CD14-positive monocyte (primary cell): ENCODE measurements around the gene LDLRAP1. TPM values are rescaled to one million over a fixed set of nuclear protein-coding genes. Genes with fewer than 3 reads are reported as not detected.
"Not testable (repeated sequence)": the region's sequence is repeated elsewhere in the genome, so short reads cannot be mapped to it uniquely, and the experiment has no call there.

Source experiments
- DNase-seq, 3 donors: peaks; one replicate each; pipeline ENCODE4 v3.0.0-alpha.2; 2011 to 2022
- H2AFZ ChIP-seq: 2 replicates; pipeline ENCODE4 v1.6.0; 2012; ENCODE audit warnings: mild to moderate bottlenecking, low read depth, low read length, inconsistent platforms; ENCODE audit not compliant: insufficient read depth, poor library complexity, severe bottlenecking
- H3K27ac ChIP-seq, 2 donors: 1 replicate in 1 of 2; 2 replicates in 1 of 2; pipeline ENCODE4 v1.5.1; 2012 to 2013; ENCODE audit warnings: low read length in 2 of 2, control low read depth in 1 of 2, inconsistent platforms in 1 of 2, low read depth in 1 of 2, mild to moderate bottlenecking in 1 of 2
- H3K27me3 ChIP-seq, 2 donors: one replicate each; pipeline versions ENCODE4 v1.6.0 to v1.6.1; 2011 to 2013; ENCODE audit warnings: low read length in 2 of 2; ENCODE audit not compliant: control insufficient read depth in 2 of 2, insufficient read depth in 2 of 2
- H3K36me3 ChIP-seq, 2 donors: replicated peaks in 1 of 2; 1 replicate in 1 of 2; 2 replicates in 1 of 2; pipeline versions ENCODE4 v1.5.1 to v1.6.1; 2012 to 2013; ENCODE audit warnings: low read length in 2 of 2, control low read depth in 1 of 2, inconsistent platforms in 1 of 2, mild to moderate bottlenecking in 1 of 2; ENCODE audit not compliant: insufficient read depth in 2 of 2, control insufficient read depth in 1 of 2
- H3K4me1 ChIP-seq, 2 donors: 1 replicate in 1 of 2; 2 replicates in 1 of 2; pipeline versions ENCODE4 v1.5.1 to v1.6.1; 2012 to 2013; ENCODE audit warnings: low read length in 2 of 2, control low read depth in 1 of 2, inconsistent platforms in 1 of 2, mild to moderate bottlenecking in 1 of 2, moderate library complexity in 1 of 2; ENCODE audit not compliant: insufficient read depth in 2 of 2, control insufficient read depth in 1 of 2
- H3K4me2 ChIP-seq: replicated peaks from 2 replicates; pipeline ENCODE3; 2012; ENCODE audit warnings: low read length, moderate library complexity, mild to moderate bottlenecking; ENCODE audit not compliant: poor library complexity, severe bottlenecking; ENCODE audit errors: extremely low read depth
- H3K4me3 ChIP-seq, 3 experiments: fragments of 200-600 bp in 1 of 3; sonication (generic) in 1 of 3; replicated peaks in 1 of 3; 1 replicate in 2 of 3; 2 replicates in 1 of 3; pipeline ENCODE4 v1.5.1; 2011 to 2013; ENCODE audit warnings: low read length in 3 of 3, mild to moderate bottlenecking in 3 of 3, control low read depth in 2 of 3, low read depth in 2 of 3, inconsistent platforms in 1 of 3, moderate library complexity in 1 of 3
- H3K79me2 ChIP-seq: 2 replicates; pipeline ENCODE4 v1.6.0; 2012; ENCODE audit warnings: mild to moderate bottlenecking, control low read depth, inconsistent platforms, low read length, moderate library complexity; ENCODE audit not compliant: insufficient read depth
- H3K9ac ChIP-seq: 2 replicates; pipeline ENCODE4 v1.6.0; 2017; ENCODE audit warnings: low read length, mild to moderate bottlenecking; ENCODE audit not compliant: insufficient read depth, poor library complexity, severe bottlenecking
- H3K9me3 ChIP-seq, 2 donors: replicated peaks in 1 of 2; 1 replicate in 1 of 2; 2 replicates in 1 of 2; pipeline versions ENCODE4 v1.5.1 to v1.6.1; 2012 to 2013; ENCODE audit warnings: low read length in 2 of 2, control low read depth in 1 of 2; ENCODE audit not compliant: control insufficient read depth in 1 of 2, insufficient read depth in 1 of 2
- H4K20me1 ChIP-seq: 2 replicates; pipeline ENCODE4 v1.6.0; 2012; ENCODE audit warnings: mild to moderate bottlenecking, low read length, control low read depth, moderate library complexity; ENCODE audit not compliant: insufficient read depth
- H3K27ac Mint-ChIP-seq, 7 donors: one replicate each; pipeline ENCODE4 v1.8.0; 2020; ENCODE audit warnings: mild to moderate bottlenecking in 7 of 7, mixed read lengths in 7 of 7, moderate library complexity in 6 of 7, inconsistent platforms in 2 of 7
- H3K27me3 Mint-ChIP-seq, 3 donors: one replicate each; pipeline ENCODE4 v1.8.0; 2021 to 2022; ENCODE audit warnings: low read depth in 3 of 3, mild to moderate bottlenecking in 3 of 3, mixed read lengths in 3 of 3, moderate library complexity in 3 of 3, inconsistent platforms in 1 of 3
- H3K36me3 Mint-ChIP-seq, 2 donors: one replicate each; pipeline ENCODE4 v1.8.0; 2020; ENCODE audit warnings: mixed read lengths in 2 of 2, inconsistent platforms in 1 of 2, mild to moderate bottlenecking in 1 of 2
- H3K4me1 Mint-ChIP-seq: one replicate; pipeline ENCODE4 v1.8.0; 2020; ENCODE audit warnings: mild to moderate bottlenecking, mixed read lengths
- H3K4me3 Mint-ChIP-seq, 2 donors: one replicate each; pipeline ENCODE4 v1.8.0; 2020; ENCODE audit warnings: mild to moderate bottlenecking in 2 of 2, mixed read lengths in 2 of 2, moderate library complexity in 1 of 2
- H3K9me3 Mint-ChIP-seq, 7 donors: one replicate each; pipeline ENCODE4 v1.8.0; 2020 to 2022; ENCODE audit warnings: mixed read lengths in 7 of 7, mild to moderate bottlenecking in 6 of 7, moderate library complexity in 6 of 7, inconsistent platforms in 2 of 7
- CTCF ChIP-seq: fragments of 200-600 bp; IDR thresholded peaks from one replicate; pipeline ENCODE4 v1.8.0; 2022; ENCODE audit warnings: antibody characterized with exemption, mild to moderate bottlenecking
- WGBS: methylation state at CpG from one replicate; pipeline ENCODE4 v1.1.5; 2013; ENCODE audit warnings: missing lambda C conversion rate; ENCODE audit not compliant: insufficient coverage; 5-methylcytosine and 5-hydroxymethylcytosine counted together
- intact Hi-C, 2 donors: fragments of 100-400 bp; cut with micrococcal nuclease; formaldehyde crosslinking; loops; one replicate each; pipeline versions ENCODE4 v1.15.0 to v1.15.1; 2023
- polyA plus RNA-seq, 3 donors: library from polyadenylated mRNA; depleted of rRNA in 1 of 3; unstranded in 2 of 3; stranded (reverse) in 1 of 3; fragments of 300-500 nt in 2 of 3; fragments of >200 nt in 1 of 3; fragmentation: Illumina TruSeq in 2 of 3; gene quantifications; 1 replicate in 2 of 3; 2 replicates in 1 of 3; pipeline ENCODE4 v1.2.3, GENCODE V29; 2012 to 2021

The LDLRAP1 gene
- polyA plus RNA-seq, 3 donors = 12.8 to 18.5 (median 14.6) TPM

GRCh38 chr1:25587290-25587689, 43.9 kb downstream of the LDLRAP1 start:
- no peak overlapping the region for H3K27ac Mint-ChIP-seq
- no peaks in the 10 kb centered on the region for H3K36me3 Mint-ChIP-seq
- no peak overlapping the region for H3K27ac ChIP-seq
- H3K9me3 ChIP-seq = no peaks in the 10 kb centered on the region
- H3K27me3 Mint-ChIP-seq = peaks cover 0 to 12% (median 7%) of the 10 kb centered on the region in 3 donors
- H3K79me2 ChIP-seq = no peaks in the 10 kb centered on the region
- H3K9me3 Mint-ChIP-seq = peaks cover 0 to 6% (median 0%) of the 10 kb centered on the region in 7 donors
- no peak overlapping the region for H2AFZ ChIP-seq
- 81% methylated on average over 7 of the region's 8 CpGs for WGBS
- no peak overlapping the region for H3K4me3 Mint-ChIP-seq
- H3K4me1 Mint-ChIP-seq = peaks cover 3% of the 10 kb centered on the region
- intact Hi-C loops = no loop called here
- DNase-seq = no peak
- no peak overlapping the region for H3K4me3 ChIP-seq
- TF ChIP-seq CTCF = no peak
- H3K9ac ChIP-seq = no peak overlapping the region
- H3K4me2 ChIP-seq = no peak overlapping the region
- no peaks in the 10 kb centered on the region for H4K20me1 ChIP-seq
- H3K27me3 ChIP-seq = no peaks in the 10 kb centered on the region
- no peaks in the 10 kb centered on the region for H3K4me1 ChIP-seq
- H3K36me3 ChIP-seq = no peaks in the 10 kb centered on the region

GRCh38 chr1:25588224-25588623, 44.8 kb downstream of the LDLRAP1 start:
- H3K4me3 Mint-ChIP-seq, DNase-seq, H3K4me1 ChIP-seq, H2AFZ ChIP-seq, H3K9me3 ChIP-seq, H4K20me1 ChIP-seq, H3K36me3 Mint-ChIP-seq, H3K27ac ChIP-seq, H3K4me1 Mint-ChIP-seq, H3K9ac ChIP-seq, H3K4me3 ChIP-seq, H3K36me3 ChIP-seq, intact Hi-C loops, H3K9me3 Mint-ChIP-seq, H3K4me2 ChIP-seq, H3K27me3 ChIP-seq, H3K79me2 ChIP-seq, H3K27ac Mint-ChIP-seq: not testable (repeated sequence)
- H3K27me3 Mint-ChIP-seq = peaks cover 0 to 11% (median 8%) of the 10 kb centered on the region in 3 donors
- no CpG with 5 or more reads among the region's 7 CpGs for WGBS

DNA sequence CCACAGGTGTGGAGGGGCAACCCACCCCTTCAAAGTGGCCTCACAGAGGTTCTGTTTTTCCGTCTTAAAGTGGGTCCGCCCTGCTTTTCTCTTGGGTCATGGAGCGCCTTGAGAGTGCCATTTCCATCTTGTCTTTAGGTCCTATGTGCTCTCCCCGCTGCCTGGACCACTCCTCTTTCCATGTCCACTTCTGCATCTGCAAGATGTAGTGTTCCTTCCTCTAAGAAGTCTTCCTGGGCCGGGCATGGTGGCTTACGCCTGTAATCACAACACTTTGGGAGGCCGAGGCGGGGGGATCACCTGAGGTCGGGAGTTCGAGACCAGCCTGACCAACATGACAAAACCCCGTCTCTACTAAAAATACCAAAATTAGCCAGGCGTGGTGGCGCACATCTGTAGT, 45.4 kb downstream of the LDLRAP1 start:
- H3K9ac ChIP-seq, H3K27ac Mint-ChIP-seq, H3K27ac ChIP-seq, H3K4me3 Mint-ChIP-seq, H3K27me3 ChIP-seq, H3K36me3 ChIP-seq, H4K20me1 ChIP-seq, H2AFZ ChIP-seq, H3K4me2 ChIP-seq, H3K79me2 ChIP-seq, H3K4me3 ChIP-seq, DNase-seq, H3K36me3 Mint-ChIP-seq, H3K9me3 ChIP-seq, H3K4me1 Mint-ChIP-seq, intact Hi-C loops, H3K9me3 Mint-ChIP-seq, H3K4me1 ChIP-seq, H3K27me3 Mint-ChIP-seq: not testable (repeated sequence)
- WGBS = 96% methylated on average over 7 of the region's 13 CpGs
